Epithelial cell of proximal tubule (primary cell): Measurements from ENCODE around the gene DNAJB8. TPM values are rescaled to one million over a fixed set of nuclear protein-coding genes. Genes with fewer than 3 reads are reported as not detected.

Experiments used
- DNase-seq: peaks from one replicate; pipeline ENCODE4 v3.0.0-alpha.2; 2011; ENCODE audit warnings: low read depth
- H3K4me3 ChIP-seq: 2 replicates; pipeline ENCODE4 v1.5.1; 2011; ENCODE audit warnings: low read depth, mild to moderate bottlenecking, low read length
- total RNA-seq: library from RNA; depleted of rRNA; stranded (reverse); fragments of >200 nt; gene quantifications from 2 replicates; pipeline ENCODE4 v1.2.3, GENCODE V29; 2015
- TF ChIP-seq, protein P1 (sequence below): conservative IDR thresholded peaks from 2 replicates; pipeline ENCODE4 v1.5.1; 2012; ENCODE audit warnings: low read depth, mild to moderate bottlenecking, low read length

The DNAJB8 gene
- total RNA-seq, 1 donor from 2014 or later, result not detected

DNA sequence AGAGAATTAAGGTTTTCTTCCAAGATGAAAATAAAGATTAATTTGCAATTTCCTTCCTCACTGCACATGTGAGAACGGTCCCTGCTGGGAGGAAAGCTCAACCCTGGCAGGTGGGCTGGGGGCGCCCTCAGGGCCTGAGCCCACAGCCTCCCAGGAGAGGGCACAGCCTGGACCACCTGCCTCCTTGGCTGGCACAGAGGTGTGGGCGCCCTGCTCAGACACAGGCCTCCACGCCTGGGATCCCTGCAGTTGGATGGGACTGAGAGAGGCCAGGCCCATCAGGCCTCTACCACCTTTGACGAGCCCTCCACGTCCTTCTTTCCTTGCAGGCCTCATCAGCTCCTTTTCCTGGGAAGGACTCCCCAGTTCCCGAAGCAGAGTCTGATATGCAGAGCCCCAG, 46.4 kb downstream of the DNAJB8 start:
- DNase-seq, result no peak
- TF ChIP-seq, protein P1, sequence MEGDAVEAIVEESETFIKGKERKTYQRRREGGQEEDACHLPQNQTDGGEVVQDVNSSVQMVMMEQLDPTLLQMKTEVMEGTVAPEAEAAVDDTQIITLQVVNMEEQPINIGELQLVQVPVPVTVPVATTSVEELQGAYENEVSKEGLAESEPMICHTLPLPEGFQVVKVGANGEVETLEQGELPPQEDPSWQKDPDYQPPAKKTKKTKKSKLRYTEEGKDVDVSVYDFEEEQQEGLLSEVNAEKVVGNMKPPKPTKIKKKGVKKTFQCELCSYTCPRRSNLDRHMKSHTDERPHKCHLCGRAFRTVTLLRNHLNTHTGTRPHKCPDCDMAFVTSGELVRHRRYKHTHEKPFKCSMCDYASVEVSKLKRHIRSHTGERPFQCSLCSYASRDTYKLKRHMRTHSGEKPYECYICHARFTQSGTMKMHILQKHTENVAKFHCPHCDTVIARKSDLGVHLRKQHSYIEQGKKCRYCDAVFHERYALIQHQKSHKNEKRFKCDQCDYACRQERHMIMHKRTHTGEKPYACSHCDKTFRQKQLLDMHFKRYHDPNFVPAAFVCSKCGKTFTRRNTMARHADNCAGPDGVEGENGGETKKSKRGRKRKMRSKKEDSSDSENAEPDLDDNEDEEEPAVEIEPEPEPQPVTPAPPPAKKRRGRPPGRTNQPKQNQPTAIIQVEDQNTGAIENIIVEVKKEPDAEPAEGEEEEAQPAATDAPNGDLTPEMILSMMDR, result no peak
- H3K4me3 ChIP-seq, result no peak overlapping the region

DNA sequence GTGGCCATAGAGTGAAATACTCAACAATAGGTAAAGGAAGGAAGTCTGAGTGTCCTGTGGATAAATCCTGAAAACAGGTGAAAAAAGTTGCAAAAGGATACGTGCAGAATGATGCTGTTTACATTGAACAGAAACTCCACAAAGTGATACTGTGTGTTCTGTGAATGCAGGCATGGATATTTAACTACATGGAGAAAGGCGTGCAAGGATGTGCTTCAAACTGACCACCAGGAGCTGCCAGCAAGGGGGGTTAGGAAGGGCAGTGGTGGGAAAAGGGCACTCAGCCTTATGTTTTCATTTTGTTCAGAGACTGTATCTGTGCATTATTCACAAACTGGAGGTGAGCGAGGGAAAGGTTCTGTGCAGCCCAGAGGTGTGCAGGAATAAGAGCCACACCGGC, 47.4 kb downstream of the DNAJB8 start:
- no peak overlapping the region for H3K4me3 ChIP-seq
- DNase-seq, result no peak
- TF ChIP-seq, protein P1, result no peak

DNA sequence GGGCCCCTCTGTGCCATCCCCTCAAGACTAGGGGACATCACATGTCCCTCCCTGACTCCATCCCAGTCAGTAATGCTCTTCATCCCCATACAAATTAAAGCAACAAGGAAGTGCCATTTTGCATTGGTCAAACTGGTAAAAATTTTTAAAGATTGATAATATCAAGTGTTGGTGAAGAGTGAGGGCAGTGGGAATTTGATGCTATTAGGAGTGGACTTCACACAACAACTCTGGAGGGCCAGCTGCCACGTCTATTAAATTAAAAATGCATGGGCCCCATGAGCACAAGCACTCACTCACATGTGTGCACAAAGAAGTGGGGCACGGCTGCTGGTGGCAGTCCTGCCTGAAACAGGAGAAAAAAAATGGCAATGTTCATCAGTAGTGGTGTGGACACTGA, 47.8 kb downstream of the DNAJB8 start:
- no peak overlapping the region for H3K4me3 ChIP-seq
- TF ChIP-seq, protein P1, result no peak
- no peak for DNase-seq

DNA sequence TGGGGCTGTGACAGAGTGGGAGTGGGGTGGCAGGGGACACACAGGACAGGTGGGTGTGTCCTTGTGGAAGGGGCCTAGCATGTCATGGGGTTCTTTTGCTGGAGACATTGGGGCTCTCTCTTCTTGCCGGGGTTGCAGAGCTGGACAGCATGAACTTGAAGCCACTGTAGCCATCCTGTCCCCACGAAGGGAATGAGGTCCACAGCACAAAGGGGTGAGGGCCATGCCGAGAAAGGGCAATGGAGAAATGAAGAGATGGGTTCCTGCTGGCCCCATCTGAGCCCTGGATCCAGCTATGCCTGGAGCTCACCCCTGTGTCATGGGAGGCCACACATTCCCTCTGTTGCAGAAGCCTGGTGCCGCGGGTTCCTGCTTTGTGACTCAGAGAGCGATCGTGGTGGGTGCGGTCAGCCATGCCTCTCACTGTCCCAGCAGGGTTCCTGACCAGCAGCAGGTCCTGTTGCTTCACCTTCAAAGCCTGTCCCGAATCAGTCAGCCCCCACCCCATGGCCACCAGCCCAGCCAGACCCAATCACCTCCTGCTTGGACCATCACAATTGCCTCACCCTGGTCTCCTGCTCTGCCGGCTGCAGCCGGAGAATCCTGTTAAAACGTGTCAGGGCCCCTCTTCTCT, 50.0 kb downstream of the DNAJB8 start:
- TF ChIP-seq, protein P1, result no peak
- peak; percentile 1 for DNase-seq
- H3K4me3 ChIP-seq, result no peak overlapping the region

DNA sequence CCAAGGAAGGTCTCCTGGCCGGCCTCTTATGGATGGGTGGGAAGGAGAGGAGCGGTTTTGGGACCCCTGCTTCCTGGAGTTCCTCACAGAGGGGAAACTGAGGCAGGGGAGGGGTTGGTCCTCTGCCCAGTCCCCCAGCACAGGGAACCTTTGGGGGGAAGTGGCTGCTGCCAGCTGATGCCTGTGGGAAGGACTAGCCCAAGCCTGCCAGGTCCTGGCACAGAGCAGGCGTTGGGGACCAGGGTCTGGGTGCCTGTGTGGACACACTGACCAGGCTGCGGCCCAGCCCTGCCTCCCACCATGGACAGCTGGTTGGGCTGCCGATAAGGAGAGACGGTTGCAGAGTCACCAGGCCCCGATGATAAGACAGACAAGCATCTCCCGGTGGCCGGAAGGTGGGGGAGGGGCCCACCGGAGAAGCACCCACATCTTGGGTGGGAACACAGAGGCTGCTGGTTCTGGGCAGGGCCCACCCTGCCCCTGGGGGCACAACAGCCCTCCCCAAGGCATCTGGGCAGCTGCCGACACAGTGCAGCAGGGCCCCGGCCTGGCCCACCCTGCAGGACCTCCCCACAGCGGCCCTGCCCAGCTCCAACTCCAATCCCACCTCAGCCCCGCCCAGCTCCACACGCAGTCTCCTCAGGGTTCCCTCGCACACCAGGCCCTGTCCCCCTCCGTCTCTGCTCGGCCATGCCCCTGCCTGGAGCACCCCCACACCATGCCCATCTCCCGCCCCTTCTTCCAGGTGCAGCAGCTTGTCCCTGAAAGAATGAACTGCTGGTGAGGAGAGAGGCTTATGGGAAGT, 50.7 kb downstream of the DNAJB8 start:
- TF ChIP-seq, protein P1, result no peak
- no peak overlapping the region for H3K4me3 ChIP-seq
- DNase-seq, result no peak

DNA sequence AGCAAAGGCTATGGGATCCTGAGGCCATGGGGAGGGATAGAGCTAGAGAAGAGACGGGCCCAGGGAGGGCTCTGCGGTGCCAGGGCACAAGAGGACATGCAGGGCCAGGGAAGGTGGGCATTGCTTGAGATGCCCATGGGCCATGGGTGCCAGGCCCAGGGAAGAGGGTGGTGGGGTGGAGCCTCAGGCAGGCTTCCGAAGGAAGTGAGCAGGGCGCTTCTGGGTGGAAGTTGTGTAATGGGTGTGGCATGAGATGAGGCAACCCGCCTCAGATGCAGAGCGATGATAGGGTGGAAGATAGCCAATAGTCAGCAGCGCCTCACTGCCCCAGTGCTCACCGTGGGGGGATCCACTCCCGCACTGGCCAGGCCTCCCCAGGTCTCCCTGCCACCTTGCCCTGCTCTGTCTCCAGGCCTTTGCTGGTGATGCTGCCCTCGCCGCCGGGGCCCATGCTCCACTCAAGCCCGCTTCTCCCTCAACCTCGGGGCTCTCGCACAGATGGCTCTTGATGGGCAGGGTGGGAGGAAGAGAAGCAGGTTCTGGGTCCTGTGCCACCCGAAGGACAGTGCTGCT, 51.4 kb downstream of the DNAJB8 start:
- DNase-seq, result no peak
- TF ChIP-seq, protein P1, result no peak
- no peak overlapping the region for H3K4me3 ChIP-seq
